Pancreas (tissue), 10 donors: Measurements from ENCODE around the gene SMIM14. TPM values are rescaled to one million over a fixed set of nuclear protein-coding genes. Genes with fewer than 3 reads are reported as not detected.

Experiments
- ATAC-seq, 4 donors: fragments of 200-7000 bp; cut with Tn5 transposase; one replicate each; pipeline versions ENCODE4 v1.8.0 to v1.9.1; 2020; ENCODE audit warnings: mild to moderate bottlenecking in 4 of 4, moderate library complexity in 4 of 4
- DNase-seq, 6 donors: peaks; one replicate each; pipeline ENCODE4 v3.0.0-alpha.2; 2020
- FAIRE-seq: peaks from 2 replicates; lab custom pipeline; 2012; peaks lifted over from hg19 to GRCh38; lab: Jason Lieb, UNC
- H3K27ac ChIP-seq, 4 donors: fragments of 200-600 bp; sonication (generic); 1 replicate in 3 of 4; 2 replicates in 1 of 4; pipeline versions ENCODE4 v1.5.0 to v1.8.0; 2020
- H3K27me3 ChIP-seq, 4 donors: fragments of 200-600 bp; one replicate each; pipeline ENCODE4 v1.8.0; 2021
- H3K36me3 ChIP-seq, 3 donors: fragments of 200-600 bp; sonication (generic) in 1 of 3; one replicate each; pipeline versions ENCODE4 v1.5.0 to v1.8.0; 2020 to 2021
- H3K4me1 ChIP-seq, 3 donors: fragments of 200-600 bp; one replicate each; pipeline ENCODE4 v1.8.0; 2021
- H3K4me3 ChIP-seq, 4 donors: fragments of 200-600 bp; sonication (generic) in 2 of 4; one replicate each; pipeline versions ENCODE4 v1.5.0 to v1.8.0; 2020 to 2021
- H3K9me3 ChIP-seq, 4 donors: fragments of 200-600 bp; one replicate each; pipeline ENCODE4 v1.8.0; 2021
- CTCF ChIP-seq, 4 donors: fragments of 200-600 bp; sonication (generic) in 3 of 4; IDR thresholded peaks; one replicate each; pipeline versions ENCODE4 v1.5.0 to v1.8.0; 2021; ENCODE audit warnings: antibody characterized with exemption in 4 of 4
- WGBS, 2 donors: extraction: QIAGEN DNeasy Blood & Tissue Kit; methylation state at CpG; one replicate each; pipeline ENCODE4 v1.1.7; 2013; 5-methylcytosine and 5-hydroxymethylcytosine counted together
- intact Hi-C, 3 donors: fragments of 100-400 bp; cut with DNase I; formaldehyde crosslinking; loops; one replicate each; pipeline versions ENCODE4 v1.11.1 to v1.14.2; 2022
- polyA plus RNA-seq, 2 donors: library from polyadenylated mRNA; stranded (reverse); fragments of 200-250 nt; gene quantifications; one replicate each; pipeline ENCODE4 v1.2.3, GENCODE V29; 2013
- total RNA-seq, 6 donors: library from RNA; stranded (reverse); fragmentation: NEBNext Ultra II Directional in 4 of 6; extraction: Animal tissue kit (Norgen Biotek cat#: 25700) in 4 of 6; gene quantifications; one replicate each; pipeline versions ENCODE4 v1.2.1 to v1.2.4, GENCODE V29; 2021 to 2023
- donor health status: healthy with polysubstance abuse.
- donor health status: DM: no; HTN: no; CAD: no; lungs with moderate emphysema.
- donor health status: DM: no; HTN: no; CAD: no.
- donor health status: control.
- donor health status: control.
- donor health status: Bipolar disorder and iron deficiency.
- donor health status: DM: yes; HTN: yes; CAD: no.
- donor health status: DM: no; HTN: no; CAD: no.
- donor health status: DM: no; HTN: no; CAD: no.
- donor health status: DM: yes; HTN: yes; CAD: no.

SMIM14 gene
- total and polyA plus RNA-seq, 8 donors = 14.3 to 53.6 (median 44.5) TPM

- Histone ChIP-seq H3K27ac (no peak overlapping the region), H3K4me3 (no peak overlapping the region), H3K27me3 (no peaks in the 10 kb centered on the region), H3K36me3 (no peaks in the 10 kb centered on the region), H3K4me1 (peaks cover 4 to 10% (median 5%) of the 10 kb centered on the region in 3 donors), H3K9me3 (no peaks in the 10 kb centered on the region)
- no peak for TF ChIP-seq CTCF (IDR thresholded peaks at IDR 0.05)
- intact Hi-C loops = no loop called here
- ATAC-seq (no peak), DNase-seq (no peak), FAIRE-seq (no peak)
- WGBS, 2 donors = 98 to 99% methylated on average over 5 of the region's 5 CpGs
Observed at GRCh38 chr4:39574946-39575345, 63.7 kb downstream of the SMIM14 start.

- Histone ChIP-seq H3K4me1 (peaks cover 14 to 29% (median 23%) of the 10 kb centered on the region in 3 donors), H3K4me3 (no peak overlapping the region), H3K36me3 (no peaks in the 10 kb centered on the region), H3K9me3 (no peaks in the 10 kb centered on the region), H3K27ac (no peak overlapping the region), H3K27me3 (no peaks in the 10 kb centered on the region)
- ATAC-seq (no peak), DNase-seq (no peak), FAIRE-seq (no peak)
- 81 to 87% methylated on average over 6 of the region's 6 CpGs for WGBS, 2 donors
- TF ChIP-seq CTCF (IDR thresholded peaks at IDR 0.05) = no peak
- intact Hi-C loops = no loop called here
Observed at GRCh38 chr4:39571504-39571903, 67.2 kb downstream of the SMIM14 start.

- intact Hi-C loops = no loop called here
- DNase-seq (no peak), ATAC-seq (no peak), FAIRE-seq (no peak)
- peaks cover 14 to 29% (median 23%) of the 10 kb centered on the region in 3 donors for H3K4me1 ChIP-seq
- no peaks in the 10 kb centered on the region for H3K36me3 ChIP-seq
- WGBS, 2 donors = 98 to 99% methylated on average over 4 of the region's 4 CpGs
- no peak for TF ChIP-seq CTCF (IDR thresholded peaks at IDR 0.05)
- H3K4me3 ChIP-seq = no peak overlapping the region
- H3K9me3 ChIP-seq = no peaks in the 10 kb centered on the region
- H3K27ac ChIP-seq = no peak overlapping the region
- no peaks in the 10 kb centered on the region for H3K27me3 ChIP-seq
Observed at GRCh38 chr4:39571054-39571453, 67.6 kb downstream of the SMIM14 start.

- Histone ChIP-seq H3K9me3 (no peaks in the 10 kb centered on the region), H3K36me3 (no peaks in the 10 kb centered on the region), H3K27me3 (no peaks in the 10 kb centered on the region), H3K4me3 (peak overlapping the region in 1 of 4 donors; percentile 11), H3K4me1 (peaks cover 14 to 29% (median 23%) of the 10 kb centered on the region in 3 donors), H3K27ac (peak overlapping the region in 3 of 4 donors; percentile 7 to 82 (median 71))
- WGBS, 2 donors = 45 to 51% methylated on average over 4 of the region's 4 CpGs
- FAIRE-seq = no peak
- TF ChIP-seq CTCF (IDR thresholded peaks at IDR 0.05) = no peak
- intact Hi-C loops = no loop called here
- ATAC-seq = no peak
- DNase-seq = no peak
Observed at GRCh38 chr4:39569209-39569608, 69.5 kb downstream of the SMIM14 start.

GRCh38 chr4:39568805-39569204 is 69.9 kb downstream of the SMIM14 start:
- no peaks in the 10 kb centered on the region for H3K36me3 ChIP-seq
- ATAC-seq = peak; percentile 86 to 90 (median 88)
- no peak for FAIRE-seq
- DNase-seq = peak in 3 of 6 donors; percentile 47 to 52 (median 51)
- peak overlapping the region in 3 of 4 donors; percentile 7 to 82 (median 71) for H3K27ac ChIP-seq
- H3K27me3 ChIP-seq = no peaks in the 10 kb centered on the region
- peaks cover 14 to 25% (median 23%) of the 10 kb centered on the region in 3 donors for H3K4me1 ChIP-seq
- intact Hi-C loops = no loop called here
- TF ChIP-seq CTCF (IDR thresholded peaks at IDR 0.05) = no peak
- WGBS, 2 donors = 15 to 22% methylated on average over 3 of the region's 3 CpGs
- no peaks in the 10 kb centered on the region for H3K9me3 ChIP-seq
- peak overlapping the region in 1 of 4 donors; percentile 11 for H3K4me3 ChIP-seq
